HG03108 (cell line): Measurements from ENCODE around the gene MBOAT7.

ENCODE experiments used
- ATAC-seq: cut with Tn5 transposase; IDR thresholded peaks from one replicate; pipeline ENCODE4 v1.9.1; 2021; ENCODE audit warnings: moderate library complexity; ENCODE audit not compliant: unreplicated experiment

The MBOAT7 gene

GRCh38 chr19:54147676-54148075 is 41.7 kb downstream of the MBOAT7 start:
- ATAC-seq, result no peak

- ATAC-seq, result no peak
These were observed 43.7 kb downstream of the MBOAT7 start for GRCh38 chr19:54145541-54146158.

GRCh38 chr19:54142166-54142780 is 47.1 kb downstream of the MBOAT7 start:
- ATAC-seq, result no peak

- ATAC-seq, result no peak
These were observed 48.0 kb downstream of the MBOAT7 start for GRCh38 chr19:54141356-54141755.

- no peak for ATAC-seq
These were observed 50.7 kb downstream of the MBOAT7 start for GRCh38 chr19:54138489-54139256.

GRCh38 chr19:54137699-54138488 is 51.5 kb downstream of the MBOAT7 start, which contains the start of gene CNOT3:
CNOT3 (plus strand) TSS chr19:54137762; CDS start chr19:54142979, 5,217 bp downstream.
- ATAC-seq, result no peak

- peak; percentile 75 for ATAC-seq
These were observed 52.3 kb downstream of the MBOAT7 start for GRCh38 chr19:54136864-54137698.

GRCh38 chr19:54136086-54136863 is 53.1 kb downstream of the MBOAT7 start:
- ATAC-seq, result no peak

- ATAC-seq, result no peak
These were observed 55.3 kb downstream of the MBOAT7 start for GRCh38 chr19:54133957-54134590.

- ATAC-seq, result no peak
These were observed 55.9 kb downstream of the MBOAT7 start for GRCh38 chr19:54133312-54133956.

- ATAC-seq, result no peak
These were observed 59.8 kb downstream of the MBOAT7 start for GRCh38 chr19:54129617-54129996.

- ATAC-seq, result no peak
These were observed 60.4 kb downstream of the MBOAT7 start for GRCh38 chr19:54128796-54129616.

- ATAC-seq, result no peak
These were observed 61.0 kb downstream of the MBOAT7 start for GRCh38 chr19:54128441-54128725.

- no peak for ATAC-seq
These were observed 61.5 kb downstream of the MBOAT7 start for GRCh38 chr19:54127688-54128440.

- no peak for ATAC-seq
These were observed 63.7 kb downstream of the MBOAT7 start for GRCh38 chr19:54125713-54126112.

- ATAC-seq, result no peak
These were observed 65.0 kb downstream of the MBOAT7 start for GRCh38 chr19:54124393-54124792.

- no peak for ATAC-seq
These were observed 65.7 kb downstream of the MBOAT7 start for GRCh38 chr19:54123682-54124081.
